ENCODE results near the gene PSEN1.

Gene PSEN1

DNA sequence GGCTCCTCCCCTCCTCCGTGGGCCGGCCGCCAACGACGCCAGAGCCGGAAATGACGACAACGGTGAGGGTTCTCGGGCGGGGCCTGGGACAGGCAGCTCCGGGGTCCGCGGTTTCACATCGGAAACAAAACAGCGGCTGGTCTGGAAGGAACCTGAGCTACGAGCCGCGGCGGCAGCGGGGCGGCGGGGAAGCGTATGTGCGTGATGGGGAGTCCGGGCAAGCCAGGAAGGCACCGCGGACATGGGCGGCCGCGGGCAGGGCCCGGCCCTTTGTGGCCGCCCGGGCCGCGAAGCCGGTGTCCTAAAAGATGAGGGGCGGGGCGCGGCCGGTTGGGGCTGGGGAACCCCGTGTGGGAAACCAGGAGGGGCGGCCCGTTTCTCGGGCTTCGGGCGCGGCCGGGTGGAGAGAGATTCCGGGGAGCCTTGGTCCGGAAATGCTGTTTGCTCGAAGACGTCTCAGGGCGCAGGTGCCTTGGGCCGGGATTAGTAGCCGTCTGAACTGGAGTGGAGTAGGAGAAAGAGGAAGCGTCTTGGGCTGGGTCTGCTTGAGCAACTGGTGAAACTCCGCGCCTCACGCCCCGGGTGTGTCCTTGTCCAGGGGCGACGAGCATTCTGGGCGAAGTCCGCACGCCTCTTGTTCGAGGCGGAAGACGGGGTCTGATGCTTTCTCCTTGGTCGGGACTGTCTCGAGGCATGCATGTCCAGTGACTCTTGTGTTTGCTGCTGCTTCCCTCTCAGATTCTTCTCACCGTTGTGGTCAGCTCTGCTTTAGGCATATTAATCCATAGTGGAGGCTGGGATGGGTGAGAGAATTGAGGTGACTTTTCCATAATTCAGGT lies at the start of gene PSEN1:
Gene PSEN1, plus strand, starts transcription at position 121 of the 839 bp plus-strand sequence. CDS start 11,513 bp downstream, outside the sequence.
- DNase-seq (ENCODE audit: low read depth, low spot score): peak; percentile 72

DNA sequence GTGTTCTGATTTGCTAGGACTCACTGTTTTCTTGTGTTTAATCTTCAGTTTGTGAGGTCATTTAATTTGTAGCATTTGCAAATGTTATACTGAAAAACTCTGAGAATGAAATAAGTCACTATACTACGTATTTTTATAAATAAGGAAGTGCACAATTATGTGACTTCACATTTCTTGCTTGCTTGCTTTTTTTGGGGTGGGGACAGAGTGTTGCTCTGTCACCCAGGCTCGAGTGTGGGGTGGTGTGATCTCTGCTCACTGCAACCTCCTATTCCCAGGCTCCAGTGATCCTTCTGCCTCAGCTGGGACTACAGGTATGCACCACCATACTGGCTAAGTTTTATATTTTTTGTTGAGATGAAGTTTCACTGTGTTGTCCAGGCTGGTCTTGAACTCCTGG lies 45.3 kb upstream of the PSEN1 start:
- DNase-seq (ENCODE audit: low read depth, low spot score): no peak

DNA sequence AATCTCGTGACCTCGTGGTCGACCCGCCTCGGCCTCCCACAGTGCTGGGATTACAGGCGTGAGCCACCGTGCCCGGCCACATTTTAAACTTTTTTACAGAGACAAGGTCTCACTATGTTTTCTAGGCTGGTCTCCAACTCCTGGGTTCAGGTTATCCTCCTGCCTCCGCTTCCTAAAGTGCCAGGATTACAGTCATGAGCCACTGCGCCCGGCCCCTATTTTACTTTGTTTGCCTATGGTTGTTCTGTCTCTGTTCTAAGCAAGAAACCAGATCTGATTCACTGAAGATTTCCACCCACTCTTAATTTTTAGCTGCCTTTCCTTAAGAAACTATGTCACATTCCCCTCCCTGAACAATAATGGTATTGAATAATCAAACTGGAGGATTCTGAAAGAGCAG lies 38.9 kb upstream of the PSEN1 start:
- no peak for DNase-seq (ENCODE audit: low read depth, low spot score)

DNA sequence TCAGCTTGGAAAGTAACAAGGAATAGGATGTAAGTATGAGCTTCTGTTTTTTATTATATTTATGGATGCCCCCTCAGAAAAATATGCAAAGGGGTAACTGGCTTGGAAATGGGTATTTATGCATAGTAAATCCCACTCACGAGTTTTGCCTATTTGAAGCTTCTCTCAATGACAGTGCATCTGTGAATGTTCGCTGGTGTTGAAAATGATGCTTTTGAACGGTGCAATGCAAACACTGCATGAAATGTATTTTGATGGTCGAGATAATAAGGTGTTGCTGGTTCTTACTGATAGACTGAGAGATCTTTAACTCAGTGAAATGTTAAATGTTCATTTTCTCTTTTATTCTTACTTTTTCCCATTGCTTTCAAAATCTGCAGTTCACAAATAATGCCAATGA lies 36.0 kb upstream of the PSEN1 start:
- no peak for DNase-seq (ENCODE audit: low read depth, low spot score)

DNA sequence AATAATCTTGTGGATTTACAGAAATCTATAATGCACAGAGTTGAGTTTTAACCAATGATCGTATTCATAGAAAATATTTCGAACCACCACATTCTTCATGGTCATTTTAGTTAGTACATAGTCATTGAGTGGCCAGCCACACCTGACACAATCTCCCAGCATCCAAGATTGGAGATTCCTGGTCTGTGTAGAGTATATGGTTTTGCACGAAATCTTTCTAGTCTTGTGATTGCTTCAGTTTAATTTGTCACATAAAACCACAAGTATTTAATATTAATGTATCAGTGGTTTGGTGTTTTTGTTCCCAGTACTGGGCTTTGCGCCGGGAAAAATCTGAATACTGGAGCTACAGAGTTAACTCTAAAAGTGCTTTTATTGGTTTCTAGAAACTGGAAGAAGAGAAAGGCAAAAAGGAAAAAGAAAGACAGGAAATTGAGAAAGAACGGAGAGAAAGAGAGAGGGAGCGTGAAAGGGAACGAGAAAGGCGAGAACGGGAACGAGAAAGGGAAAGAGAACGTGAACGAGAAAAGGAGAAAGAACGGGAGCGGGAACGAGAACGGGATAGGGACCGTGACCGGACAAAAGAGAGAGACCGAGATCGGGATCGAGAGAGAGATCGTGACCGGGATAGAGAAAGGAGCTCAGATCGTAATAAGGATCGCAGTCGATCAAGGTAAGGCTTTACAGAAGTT lies 33.4 kb upstream of the PSEN1 start:
- DNase-seq (ENCODE audit: low read depth, low spot score): no peak

DNA sequence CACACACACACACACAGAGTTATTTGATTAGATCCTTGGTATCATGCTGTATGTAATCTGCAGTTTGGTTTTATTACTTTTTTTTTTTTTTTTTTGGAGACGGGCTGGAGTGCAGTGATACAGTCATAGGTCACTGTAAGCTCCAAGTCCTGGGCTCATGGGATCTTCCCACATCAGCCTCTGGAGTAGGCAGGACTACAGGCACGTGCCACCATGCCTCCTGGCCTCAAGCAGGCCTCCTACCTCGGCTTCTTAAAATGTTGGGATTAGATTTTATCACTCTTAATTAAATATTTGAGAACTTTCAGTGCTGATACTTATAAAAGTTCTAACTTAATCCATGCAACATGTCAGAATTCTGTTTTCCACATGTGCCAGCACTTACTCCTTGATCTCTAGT lies 31.3 kb upstream of the PSEN1 start:
- no peak for DNase-seq (ENCODE audit: low read depth, low spot score)

DNA sequence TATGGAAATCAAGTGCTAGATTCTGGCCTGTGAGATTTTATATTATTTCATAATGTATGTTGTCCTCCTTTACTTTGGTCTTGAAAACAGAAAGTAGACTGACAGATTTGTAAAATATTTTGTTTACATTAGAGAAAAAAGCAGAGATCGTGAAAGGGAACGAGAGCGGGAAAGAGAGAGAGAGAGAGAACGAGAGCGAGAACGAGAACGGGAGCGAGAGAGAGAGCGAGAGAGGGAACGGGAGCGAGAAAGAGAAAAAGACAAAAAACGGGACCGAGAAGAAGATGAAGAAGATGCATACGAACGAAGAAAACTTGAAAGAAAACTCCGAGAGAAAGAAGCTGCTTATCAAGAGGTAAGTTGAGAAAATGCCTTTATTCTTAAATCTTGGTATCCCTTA lies 30.6 kb upstream of the PSEN1 start:
- DNase-seq (ENCODE audit: low read depth, low spot score): no peak

DNA sequence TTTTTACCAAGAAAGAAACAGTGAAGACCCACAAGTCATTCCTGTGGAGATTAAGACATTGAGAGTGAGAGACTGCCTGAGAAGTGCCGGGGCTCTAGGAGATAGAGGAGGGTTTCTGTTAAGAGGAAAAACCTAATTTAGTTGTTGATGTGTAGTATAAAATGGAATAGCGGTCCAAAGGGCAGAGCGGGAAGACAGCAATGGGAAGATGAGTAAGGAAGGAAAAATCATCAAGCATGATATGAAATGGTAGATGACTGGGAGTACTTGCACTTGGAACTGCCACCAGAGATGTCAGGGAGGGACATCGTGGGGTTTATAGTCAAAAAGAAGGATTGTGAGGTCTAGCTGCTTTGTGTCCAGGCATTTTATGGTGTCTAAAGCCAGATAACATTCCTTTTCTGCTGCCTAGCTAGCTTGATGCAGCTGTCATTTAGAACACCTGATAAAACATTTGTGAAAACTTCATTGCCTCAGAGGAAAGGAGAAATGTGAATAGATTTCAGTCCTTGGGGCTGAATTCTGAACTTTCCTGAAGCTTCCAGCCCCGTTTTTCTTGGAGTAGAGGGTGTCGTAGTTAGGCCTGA lies 20.1 kb upstream of the PSEN1 start:
- no peak for DNase-seq (ENCODE audit: low read depth, low spot score)

DNA sequence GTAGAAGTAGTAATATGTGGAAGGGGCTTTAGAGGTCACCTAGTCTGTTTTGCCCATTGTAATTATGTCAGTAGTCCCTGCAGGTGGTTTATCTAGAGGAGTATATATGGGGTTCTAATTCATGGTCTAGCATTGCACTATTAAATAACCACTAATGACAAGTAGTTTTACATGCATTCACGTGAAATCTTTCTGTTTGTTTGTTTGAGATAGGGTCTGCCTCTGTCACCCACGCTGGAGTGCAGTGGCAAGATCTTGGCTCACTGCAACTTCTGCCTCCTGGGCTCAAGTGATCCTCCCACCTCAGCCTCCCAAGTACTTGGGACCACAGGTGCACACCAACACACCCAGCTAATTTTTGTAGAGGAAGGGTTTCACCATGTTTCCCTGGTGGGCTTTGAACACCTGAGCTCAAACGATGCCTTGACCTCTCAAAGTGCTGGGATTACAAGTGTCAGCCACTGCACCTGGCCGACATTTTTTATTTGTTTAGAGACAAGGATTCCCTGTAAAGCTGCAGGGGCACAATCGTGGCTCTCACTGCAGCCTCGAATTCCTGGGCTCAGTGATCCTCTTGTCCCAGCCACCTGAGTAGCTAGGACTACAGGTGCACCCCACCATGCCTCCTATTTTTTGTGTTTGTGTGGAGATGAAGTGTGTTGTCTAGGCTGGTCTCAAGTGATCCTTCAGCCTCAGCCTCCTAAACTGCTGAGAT lies 12.0 kb upstream of the PSEN1 start:
- no peak for DNase-seq (ENCODE audit: low read depth, low spot score)

DNA sequence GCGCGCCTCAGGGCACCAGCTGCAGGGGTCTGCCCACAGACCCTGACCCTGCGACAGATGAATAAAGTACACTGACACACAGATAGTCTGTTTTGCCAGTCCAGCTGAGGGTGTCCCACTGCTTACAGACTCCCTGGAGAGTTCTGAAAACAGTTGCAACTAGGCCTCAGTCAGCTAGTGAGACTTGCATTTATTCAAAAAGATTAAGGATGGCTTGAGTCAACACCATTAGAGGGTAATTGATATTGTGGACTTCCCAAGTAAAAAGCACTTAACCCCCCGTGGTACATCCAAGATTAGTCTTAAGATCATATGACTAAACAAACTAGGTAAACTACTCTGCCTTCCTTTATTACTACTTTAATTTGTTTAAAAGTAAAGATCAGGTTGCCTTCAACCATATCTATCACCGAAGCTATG lies 11.1 kb upstream of the PSEN1 start:
- DNase-seq (ENCODE audit: low read depth, low spot score): no peak

DNA sequence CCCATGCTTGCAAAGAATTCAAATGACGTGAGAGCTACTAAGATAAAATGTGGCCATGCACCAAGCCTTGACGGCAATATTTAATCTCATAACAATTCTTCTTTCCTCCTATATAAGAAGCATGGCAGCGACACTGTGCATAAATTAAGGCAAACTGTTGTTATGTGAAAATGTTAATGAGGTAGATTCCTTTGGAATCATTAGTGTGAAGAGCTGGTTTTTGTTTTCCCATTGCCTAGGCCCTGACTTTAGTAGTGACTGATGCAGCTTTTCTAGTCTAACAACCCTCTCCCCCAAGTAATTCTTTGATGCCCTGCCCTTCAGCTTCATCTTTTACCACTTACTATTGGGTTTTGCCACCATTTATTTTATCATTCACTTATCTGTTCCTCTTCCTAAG lies 10.6 kb upstream of the PSEN1 start:
- DNase-seq (ENCODE audit: low read depth, low spot score): no peak

DNA sequence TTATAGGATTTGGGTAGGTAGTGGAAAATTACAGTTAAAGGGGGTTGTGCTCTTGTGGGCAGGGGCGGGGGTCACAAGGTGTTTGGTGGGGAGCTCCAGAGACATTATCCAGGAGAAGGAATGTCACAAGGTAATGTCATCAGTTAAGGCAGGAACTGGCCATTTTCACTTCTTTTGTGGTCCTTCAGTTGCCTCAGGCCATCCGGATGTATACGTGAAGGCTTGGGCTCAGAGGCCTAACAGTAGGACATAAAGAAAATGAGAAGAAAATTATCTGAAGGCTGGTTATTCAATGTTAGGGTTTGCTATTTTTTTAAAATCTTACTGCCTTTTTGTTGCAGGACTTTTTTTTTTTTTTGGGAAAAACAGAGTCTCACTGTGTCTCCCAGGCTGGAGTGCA lies 2.5 kb upstream of the PSEN1 start:
- DNase-seq (ENCODE audit: low read depth, low spot score): no peak

DNA sequence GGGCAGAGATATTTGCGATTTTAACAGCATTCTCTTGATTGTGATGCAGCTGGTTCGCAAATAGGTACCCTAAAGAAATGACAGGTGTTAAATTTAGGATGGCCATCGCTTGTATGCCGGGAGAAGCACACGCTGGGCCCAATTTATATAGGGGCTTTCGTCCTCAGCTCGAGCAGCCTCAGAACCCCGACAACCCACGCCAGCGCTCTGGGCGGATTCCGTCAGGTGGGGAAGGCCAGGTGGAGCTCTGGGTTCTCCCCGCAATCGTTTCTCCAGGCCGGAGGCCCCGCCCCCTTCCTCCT lies 271 bp upstream of the PSEN1 start:
- DNase-seq (ENCODE audit: low read depth, low spot score): no peak

DNA sequence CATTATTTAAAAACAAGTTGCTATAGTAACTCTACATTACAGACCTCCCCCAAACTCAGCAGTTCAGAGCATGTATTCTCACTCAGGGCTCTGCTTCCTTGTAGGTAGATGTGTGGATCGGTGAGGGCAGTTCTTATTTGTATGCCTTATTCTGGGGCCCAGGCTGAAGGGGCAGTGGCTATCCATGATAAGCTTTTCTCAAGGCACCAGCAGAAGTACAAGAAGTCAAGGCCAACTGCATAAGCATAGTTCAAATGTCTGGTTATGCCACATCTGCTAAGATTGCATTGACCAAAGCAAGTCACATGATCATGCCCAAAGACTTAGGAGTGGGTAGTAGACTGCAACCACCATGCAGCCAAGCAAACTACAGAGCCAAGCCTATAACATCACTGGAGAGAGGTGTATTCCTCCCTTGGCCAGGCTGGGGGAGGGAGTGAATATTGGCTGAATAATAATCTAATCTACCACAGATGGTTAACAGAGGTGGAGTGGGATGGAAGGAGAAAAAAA lies 4.6 kb downstream of the PSEN1 start:
- no peak for DNase-seq (ENCODE audit: low read depth, low spot score)

DNA sequence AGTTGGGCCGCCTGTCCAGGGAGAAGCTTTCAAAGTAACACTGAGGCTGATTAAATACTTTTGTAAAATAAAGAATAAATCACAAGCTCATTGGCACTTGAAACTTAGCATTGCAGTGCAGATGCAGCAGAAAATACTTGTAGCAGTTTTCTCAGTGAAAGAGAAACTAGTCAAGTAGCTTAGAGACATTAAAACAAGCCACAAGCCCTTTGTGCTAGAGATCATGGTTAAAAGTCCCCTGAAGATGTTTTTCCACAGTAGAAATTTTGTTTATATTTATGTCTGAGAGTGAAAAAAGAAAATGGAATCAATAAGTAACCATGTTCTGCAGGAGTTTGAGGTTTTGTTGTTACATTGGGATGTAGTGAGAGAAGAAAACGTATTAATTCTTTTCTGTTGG lies 5.9 kb downstream of the PSEN1 start:
- no peak for DNase-seq (ENCODE audit: low read depth, low spot score)

DNA sequence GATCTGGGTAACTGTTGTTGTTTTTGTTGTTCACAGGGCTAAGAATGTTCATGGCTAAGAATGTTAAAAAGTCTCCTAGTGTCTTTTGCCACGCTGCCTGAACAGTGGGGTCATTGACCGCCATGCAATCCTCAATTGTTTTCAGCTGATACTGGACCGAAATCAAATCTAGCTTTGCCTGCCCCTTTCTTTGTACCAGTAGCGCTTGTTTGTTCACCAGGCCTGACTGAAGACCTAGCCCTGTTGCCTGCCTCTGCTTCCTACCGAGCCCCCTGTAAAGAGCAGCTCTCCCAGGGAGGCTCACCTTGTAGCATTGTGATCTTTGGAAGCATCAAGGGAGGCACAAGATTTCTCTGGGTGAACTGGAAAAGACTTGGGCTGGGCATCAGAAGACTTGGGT lies 6.7 kb downstream of the PSEN1 start:
- no peak for DNase-seq (ENCODE audit: low read depth, low spot score)

DNA sequence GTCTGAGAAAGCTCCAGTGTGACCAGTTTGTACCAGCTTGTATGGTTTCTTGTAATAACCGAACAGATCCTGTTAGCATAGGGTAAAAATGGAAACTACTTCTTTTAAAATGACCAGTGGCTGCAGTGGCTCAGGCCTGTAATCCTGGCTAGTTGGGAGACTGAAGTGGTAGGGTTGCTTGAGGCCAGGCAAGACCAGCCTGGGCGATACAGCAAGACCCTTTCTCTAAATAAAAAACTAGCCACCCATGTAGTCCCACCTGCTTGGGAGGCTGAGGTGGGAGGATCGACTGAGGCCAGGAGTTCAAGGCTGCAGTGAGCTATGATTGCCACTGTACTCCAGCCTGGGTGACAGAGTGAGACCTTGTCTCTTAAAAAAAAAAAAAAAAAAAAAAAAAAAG lies 7.3 kb downstream of the PSEN1 start:
- DNase-seq (ENCODE audit: low read depth, low spot score): no peak

DNA sequence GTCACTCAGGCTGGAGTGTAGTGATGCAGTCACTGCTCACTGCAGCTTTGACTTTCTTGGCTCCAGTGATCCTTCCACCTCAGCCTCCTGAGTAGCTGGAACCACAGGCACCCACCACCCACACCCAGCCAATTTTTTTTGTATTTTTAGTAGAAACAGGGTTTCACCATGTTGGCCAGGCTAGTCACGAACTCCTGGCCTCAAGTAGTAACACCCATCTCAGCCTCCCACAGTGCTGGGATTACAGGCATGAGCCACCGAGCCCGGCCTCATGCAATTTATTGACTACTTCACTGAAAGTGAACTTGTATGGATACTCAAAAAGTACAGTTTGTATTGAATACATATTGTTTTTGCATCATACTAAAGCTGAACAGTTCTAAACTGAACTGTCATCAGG lies 9.1 kb downstream of the PSEN1 start:
- no peak for DNase-seq (ENCODE audit: low read depth, low spot score)

DNA sequence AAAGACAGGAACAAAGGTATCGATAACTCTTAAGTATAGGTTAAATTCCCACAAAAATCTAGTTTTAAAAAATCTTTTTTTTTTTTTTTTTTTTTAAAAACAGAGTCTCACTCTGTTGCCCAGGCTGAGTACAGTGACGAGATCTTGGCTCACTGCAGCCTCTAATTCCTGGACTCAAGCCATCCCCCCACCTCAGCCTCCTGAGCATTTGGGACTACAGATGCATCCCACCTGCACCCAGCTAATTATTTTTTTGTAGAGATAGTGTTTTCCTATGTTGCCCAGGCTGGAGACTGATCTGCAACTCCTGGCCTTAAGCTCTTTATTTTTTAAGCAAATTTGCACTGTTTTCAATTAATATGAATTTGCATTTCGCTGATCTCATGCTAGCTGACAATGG lies 9.8 kb downstream of the PSEN1 start:
- DNase-seq (ENCODE audit: low read depth, low spot score): no peak

DNA sequence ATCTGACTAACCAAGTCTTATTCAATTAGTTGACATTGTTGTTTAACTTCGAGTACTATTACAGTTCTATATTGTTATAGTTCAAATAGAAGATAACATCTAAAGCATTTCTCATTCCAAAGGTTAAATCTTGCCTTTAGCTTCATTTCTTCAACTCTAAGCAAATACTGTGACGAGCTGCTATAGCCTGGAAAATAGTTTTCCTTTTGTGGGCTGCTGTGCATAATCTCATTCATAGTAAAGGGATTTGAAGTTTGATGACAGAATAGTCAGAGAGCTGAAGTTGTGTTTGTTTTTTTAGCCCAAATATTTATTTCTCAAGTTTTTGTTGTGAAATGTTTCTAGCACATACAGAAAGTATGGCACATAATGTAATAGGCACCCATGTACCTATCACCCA lies 13.4 kb downstream of the PSEN1 start:
- no peak for DNase-seq (ENCODE audit: low read depth, low spot score)

DNA sequence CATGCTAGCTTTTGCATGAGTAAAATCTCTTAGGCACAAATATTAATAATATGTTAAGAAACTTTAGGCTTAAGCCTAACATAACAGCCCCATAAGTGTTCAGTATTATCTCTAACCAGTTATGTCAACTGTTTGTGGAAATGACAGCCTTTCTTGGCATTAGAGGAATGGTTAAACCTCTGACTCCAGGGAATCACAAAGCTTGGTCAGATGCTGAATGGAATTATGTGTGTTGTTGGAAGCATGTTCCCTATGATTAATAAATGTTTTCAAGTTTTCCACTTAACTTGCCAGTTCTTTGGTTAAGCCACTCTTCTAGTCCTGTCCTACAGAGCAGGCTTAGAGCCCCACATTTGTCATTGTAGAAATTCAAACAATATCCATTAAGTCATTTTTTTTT lies 17.0 kb downstream of the PSEN1 start:
- DNase-seq (ENCODE audit: low read depth, low spot score): no peak

DNA sequence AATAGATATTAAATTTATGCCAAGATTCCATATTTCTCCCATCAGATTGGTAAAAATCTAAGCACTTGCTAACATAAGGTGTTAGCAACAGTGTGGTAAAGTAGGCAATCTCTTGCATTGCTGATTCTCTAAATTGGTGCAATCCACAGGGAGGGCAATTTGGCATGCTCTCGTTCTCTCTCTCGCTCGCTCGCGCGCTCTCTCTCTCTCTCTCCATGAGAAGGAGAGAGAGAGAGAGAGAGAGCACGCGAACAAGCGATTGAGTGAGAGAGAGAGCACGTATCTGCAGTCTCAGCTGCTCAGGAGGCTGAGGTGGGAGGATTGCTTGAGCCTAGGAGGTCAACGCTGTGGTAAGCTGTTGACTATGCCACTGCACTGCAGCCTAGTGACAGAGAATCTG lies 25.9 kb downstream of the PSEN1 start:
- DNase-seq (ENCODE audit: low read depth, low spot score): no peak

Data from iPS DF 19.7 (cell line).